Measurements from ENCODE around the gene FAM3C.

DNA sequence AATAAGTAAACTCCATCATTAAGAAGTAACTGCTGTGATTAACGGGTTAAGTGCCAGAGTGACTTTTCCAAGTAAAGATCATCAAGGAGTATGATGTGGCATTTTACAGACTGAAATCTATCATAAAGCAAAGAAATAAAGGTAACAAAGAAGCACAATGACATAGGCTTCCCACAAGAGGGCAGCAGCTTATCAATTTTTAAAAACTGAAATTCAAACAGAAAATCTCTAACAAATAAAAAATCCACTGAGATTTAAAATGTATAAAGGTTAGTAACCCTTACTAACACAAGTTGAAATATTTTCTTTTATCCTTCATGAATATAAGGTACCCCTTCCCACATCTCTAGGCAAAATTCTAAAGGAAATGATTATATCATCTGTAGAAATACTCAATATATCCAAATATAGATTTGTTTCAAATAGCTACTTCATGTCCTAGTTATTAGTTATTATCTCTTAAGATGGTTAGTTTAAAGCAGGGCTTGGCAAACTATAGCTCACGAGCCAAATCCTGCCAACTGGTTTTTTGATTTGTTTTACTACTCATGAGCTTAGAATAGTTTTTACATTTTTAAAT, 29.2 kb downstream of the FAM3C start:
- TF ChIP-seq, protein P1, sequence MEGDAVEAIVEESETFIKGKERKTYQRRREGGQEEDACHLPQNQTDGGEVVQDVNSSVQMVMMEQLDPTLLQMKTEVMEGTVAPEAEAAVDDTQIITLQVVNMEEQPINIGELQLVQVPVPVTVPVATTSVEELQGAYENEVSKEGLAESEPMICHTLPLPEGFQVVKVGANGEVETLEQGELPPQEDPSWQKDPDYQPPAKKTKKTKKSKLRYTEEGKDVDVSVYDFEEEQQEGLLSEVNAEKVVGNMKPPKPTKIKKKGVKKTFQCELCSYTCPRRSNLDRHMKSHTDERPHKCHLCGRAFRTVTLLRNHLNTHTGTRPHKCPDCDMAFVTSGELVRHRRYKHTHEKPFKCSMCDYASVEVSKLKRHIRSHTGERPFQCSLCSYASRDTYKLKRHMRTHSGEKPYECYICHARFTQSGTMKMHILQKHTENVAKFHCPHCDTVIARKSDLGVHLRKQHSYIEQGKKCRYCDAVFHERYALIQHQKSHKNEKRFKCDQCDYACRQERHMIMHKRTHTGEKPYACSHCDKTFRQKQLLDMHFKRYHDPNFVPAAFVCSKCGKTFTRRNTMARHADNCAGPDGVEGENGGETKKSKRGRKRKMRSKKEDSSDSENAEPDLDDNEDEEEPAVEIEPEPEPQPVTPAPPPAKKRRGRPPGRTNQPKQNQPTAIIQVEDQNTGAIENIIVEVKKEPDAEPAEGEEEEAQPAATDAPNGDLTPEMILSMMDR (IDR thresholded peaks at IDR 0.05; ENCODE audit: poor library complexity, severe bottlenecking): peak; percentile 86
- TF ChIP-seq EZH2 (IDR thresholded peaks at IDR 0.05; ENCODE audit: borderline replicate concordance, insufficient read depth, low read length, poor library complexity, severe bottlenecking): no peak
- TF ChIP-seq MXI1 (conservative IDR thresholded peaks at IDR 0.05; ENCODE audit: poor library complexity, severe bottlenecking): no peak
- TF ChIP-seq, protein P2, sequence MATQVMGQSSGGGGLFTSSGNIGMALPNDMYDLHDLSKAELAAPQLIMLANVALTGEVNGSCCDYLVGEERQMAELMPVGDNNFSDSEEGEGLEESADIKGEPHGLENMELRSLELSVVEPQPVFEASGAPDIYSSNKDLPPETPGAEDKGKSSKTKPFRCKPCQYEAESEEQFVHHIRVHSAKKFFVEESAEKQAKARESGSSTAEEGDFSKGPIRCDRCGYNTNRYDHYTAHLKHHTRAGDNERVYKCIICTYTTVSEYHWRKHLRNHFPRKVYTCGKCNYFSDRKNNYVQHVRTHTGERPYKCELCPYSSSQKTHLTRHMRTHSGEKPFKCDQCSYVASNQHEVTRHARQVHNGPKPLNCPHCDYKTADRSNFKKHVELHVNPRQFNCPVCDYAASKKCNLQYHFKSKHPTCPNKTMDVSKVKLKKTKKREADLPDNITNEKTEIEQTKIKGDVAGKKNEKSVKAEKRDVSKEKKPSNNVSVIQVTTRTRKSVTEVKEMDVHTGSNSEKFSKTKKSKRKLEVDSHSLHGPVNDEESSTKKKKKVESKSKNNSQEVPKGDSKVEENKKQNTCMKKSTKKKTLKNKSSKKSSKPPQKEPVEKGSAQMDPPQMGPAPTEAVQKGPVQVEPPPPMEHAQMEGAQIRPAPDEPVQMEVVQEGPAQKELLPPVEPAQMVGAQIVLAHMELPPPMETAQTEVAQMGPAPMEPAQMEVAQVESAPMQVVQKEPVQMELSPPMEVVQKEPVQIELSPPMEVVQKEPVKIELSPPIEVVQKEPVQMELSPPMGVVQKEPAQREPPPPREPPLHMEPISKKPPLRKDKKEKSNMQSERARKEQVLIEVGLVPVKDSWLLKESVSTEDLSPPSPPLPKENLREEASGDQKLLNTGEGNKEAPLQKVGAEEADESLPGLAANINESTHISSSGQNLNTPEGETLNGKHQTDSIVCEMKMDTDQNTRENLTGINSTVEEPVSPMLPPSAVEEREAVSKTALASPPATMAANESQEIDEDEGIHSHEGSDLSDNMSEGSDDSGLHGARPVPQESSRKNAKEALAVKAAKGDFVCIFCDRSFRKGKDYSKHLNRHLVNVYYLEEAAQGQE (IDR thresholded peaks at IDR 0.05; ENCODE audit: borderline replicate concordance): no peak
- TF ChIP-seq EP300 (conservative IDR thresholded peaks at IDR 0.05; ENCODE audit: poor library complexity, severe bottlenecking): no peak
- TF ChIP-seq POLR2AphosphoS5 (IDR thresholded peaks at IDR 0.05): no peak
- peak; percentile 90 for TF ChIP-seq RAD21 (conservative IDR thresholded peaks at IDR 0.05)
